Astrocyte (in vitro differentiated cells and primary cell): Measurements from ENCODE around the gene TSFM. TPM values are rescaled to one million over a fixed set of nuclear protein-coding genes. Genes with fewer than 3 reads are reported as not detected.

Experiments
- DNase-seq: peaks from one replicate; pipeline ENCODE4 v3.0.0-alpha.2; 2010; ENCODE audit warnings: low read depth
- FAIRE-seq: peaks from 2 replicates; lab custom pipeline; 2011; peaks lifted over from hg19 to GRCh38; lab: Jason Lieb, UNC
- H2AFZ ChIP-seq: 2 replicates; pipeline ENCODE4 v1.6.0; 2012; ENCODE audit warnings: low read depth, low read length, inconsistent platforms
- H3K27ac ChIP-seq: 2 replicates; pipeline ENCODE4 v1.5.1; 2011; ENCODE audit warnings: low read depth, low read length, inconsistent platforms
- H3K27me3 ChIP-seq: 2 replicates; pipeline ENCODE4 v1.6.0; 2011; ENCODE audit warnings: low read length, inconsistent platforms; ENCODE audit not compliant: insufficient read depth
- H3K36me3 ChIP-seq: 2 replicates; pipeline ENCODE4 v1.5.1; 2011; ENCODE audit warnings: low read length, inconsistent platforms; ENCODE audit not compliant: insufficient read depth
- H3K4me1 ChIP-seq: 2 replicates; pipeline ENCODE4 v1.5.1; 2011; ENCODE audit warnings: low read length, inconsistent platforms; ENCODE audit not compliant: insufficient read depth
- H3K4me2 ChIP-seq: 2 replicates; pipeline ENCODE4 v1.6.0; 2012; ENCODE audit warnings: low read length, inconsistent platforms
- H3K4me3 ChIP-seq: 2 replicates; pipeline ENCODE4 v1.5.1; 2011; ENCODE audit warnings: low read depth, mild to moderate bottlenecking, low read length, inconsistent platforms; ENCODE audit not compliant: insufficient read depth
- H3K79me2 ChIP-seq: 2 replicates; pipeline ENCODE4 v1.6.0; 2012; ENCODE audit warnings: mild to moderate bottlenecking, low read length, inconsistent platforms; ENCODE audit not compliant: insufficient read depth
- H3K9ac ChIP-seq: 2 replicates; pipeline ENCODE4 v1.6.0; 2012; ENCODE audit warnings: mild to moderate bottlenecking, low read length, inconsistent platforms
- H3K9me3 ChIP-seq: 2 replicates; pipeline ENCODE4 v1.5.1; 2012; ENCODE audit warnings: low read depth, mild to moderate bottlenecking, low read length, inconsistent platforms; ENCODE audit not compliant: insufficient read depth
- H4K20me1 ChIP-seq: 2 replicates; pipeline ENCODE4 v1.6.0; 2012; ENCODE audit warnings: low read length, inconsistent platforms; ENCODE audit not compliant: insufficient read depth
- H3K27ac Mint-ChIP-seq: one replicate; pipeline ENCODE4 v1.8.0; 2021; ENCODE audit warnings: mild to moderate bottlenecking, mixed read lengths; ENCODE audit not compliant: unreplicated experiment
- H3K27me3 Mint-ChIP-seq: one replicate; pipeline ENCODE4 v1.8.0; 2021; ENCODE audit warnings: low read depth, mixed read lengths; ENCODE audit not compliant: unreplicated experiment
- H3K36me3 Mint-ChIP-seq: one replicate; pipeline ENCODE4 v1.8.0; 2021; ENCODE audit warnings: low read depth, mixed read lengths; ENCODE audit not compliant: unreplicated experiment
- H3K4me1 Mint-ChIP-seq: one replicate; pipeline ENCODE4 v1.8.0; 2021; ENCODE audit warnings: low read depth, mixed read lengths; ENCODE audit not compliant: unreplicated experiment
- H3K4me3 Mint-ChIP-seq: one replicate; pipeline ENCODE4 v1.8.0; 2021; ENCODE audit warnings: mild to moderate bottlenecking, moderate library complexity, mixed read lengths; ENCODE audit not compliant: unreplicated experiment
- H3K9me3 Mint-ChIP-seq: one replicate; pipeline ENCODE4 v1.8.0; 2021; ENCODE audit warnings: mild to moderate bottlenecking, mixed read lengths; ENCODE audit not compliant: unreplicated experiment
- CTCF ChIP-seq: IDR thresholded peaks from 2 replicates; pipeline ENCODE4 v1.5.1; 2011; ENCODE audit warnings: low read depth, mild to moderate bottlenecking, inconsistent platforms, low read length, moderate library complexity; ENCODE audit not compliant: insufficient read depth
- EZH2 ChIP-seq: IDR thresholded peaks from 2 replicates; pipeline ENCODE4 v1.6.1; 2012; ENCODE audit warnings: mild to moderate bottlenecking, low read length, inconsistent platforms; ENCODE audit not compliant: insufficient read depth
- total RNA-seq: library from RNA; stranded (reverse); gene quantifications from 2 replicates; pipeline ENCODE4 v1.2.1, GENCODE V29; 2021

The TSFM gene
- total RNA-seq, 1 donor from 2014 or later, result 26.6 TPM

- Histone ChIP-seq H3K27me3 (no peaks in the 10 kb centered on the region), H3K4me1 (peaks cover 14% of the 10 kb centered on the region), H3K36me3 (peaks cover 47% of the 10 kb centered on the region), H3K27ac (no peak overlapping the region), H3K4me3 (no peak overlapping the region), H3K9me3 (no peaks in the 10 kb centered on the region), H3K9ac (no peak overlapping the region), H2AFZ (no peak overlapping the region), H3K4me2 (no peak overlapping the region), H3K79me2 (peaks cover 71% of the 10 kb centered on the region), H4K20me1 (peaks cover 93% of the 10 kb centered on the region)
- H3K27ac Mint-ChIP-seq, result no peak overlapping the region
- H3K9me3 Mint-ChIP-seq, result peaks cover 3% of the 10 kb centered on the region
- H3K36me3 Mint-ChIP-seq, result peaks cover 24% of the 10 kb centered on the region
- no peak for DNase-seq
- H3K4me3 Mint-ChIP-seq, result no peak overlapping the region
- no peaks in the 10 kb centered on the region for H3K27me3 Mint-ChIP-seq
- H3K4me1 Mint-ChIP-seq, result peaks cover 34% of the 10 kb centered on the region
- TF ChIP-seq CTCF, result no peak
- no peak for FAIRE-seq
Observed at GRCh38 chr12:57829025-57829777, 46.6 kb downstream of the TSFM start.

DNA sequence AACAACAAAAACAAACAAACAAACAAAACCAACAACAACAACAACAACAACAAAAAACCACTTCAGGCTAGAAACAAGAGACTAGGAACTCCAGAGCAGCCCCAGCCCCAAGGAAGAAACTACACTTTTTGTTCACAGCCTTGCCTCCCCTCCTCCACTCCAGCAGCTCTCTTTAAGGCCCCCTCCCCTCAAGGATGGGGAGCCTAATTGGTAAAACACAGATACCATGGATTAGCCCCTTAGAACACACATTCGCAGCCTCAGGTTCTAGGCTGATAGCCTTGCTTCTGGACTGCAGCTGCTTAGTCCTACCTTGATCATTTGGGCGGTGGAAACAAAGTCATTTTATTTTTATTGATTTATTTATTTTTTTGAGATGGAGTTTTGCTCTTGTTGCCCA lies 47.8 kb downstream of the TSFM start:
- Histone ChIP-seq H3K27me3 (no peaks in the 10 kb centered on the region), H3K9ac (no peak overlapping the region), H2AFZ (no peak overlapping the region), H3K4me1 (peaks cover 15% of the 10 kb centered on the region), H3K4me2 (no peak overlapping the region), H3K4me3 (no peak overlapping the region), H3K36me3 (peaks cover 35% of the 10 kb centered on the region), H3K27ac (no peak overlapping the region), H4K20me1 (peaks cover 91% of the 10 kb centered on the region), H3K79me2 (peaks cover 80% of the 10 kb centered on the region), H3K9me3 (no peaks in the 10 kb centered on the region)
- DNase-seq (no peak), FAIRE-seq (no peak)
- H3K4me3 Mint-ChIP-seq, result no peak overlapping the region
- no peak for TF ChIP-seq CTCF
- no peak for TF ChIP-seq EZH2
- peaks cover 17% of the 10 kb centered on the region for H3K36me3 Mint-ChIP-seq
- H3K9me3 Mint-ChIP-seq, result peaks cover 3% of the 10 kb centered on the region
- peak overlapping the region; percentile 18 for H3K27ac Mint-ChIP-seq
- no peaks in the 10 kb centered on the region for H3K27me3 Mint-ChIP-seq
- H3K4me1 Mint-ChIP-seq, result peaks cover 38% of the 10 kb centered on the region

- DNase-seq (no peak), FAIRE-seq (no peak)
- Histone ChIP-seq H3K27ac (no peak overlapping the region), H3K9me3 (no peaks in the 10 kb centered on the region), H2AFZ (no peak overlapping the region), H3K4me2 (peak overlapping the region; percentile 59), H3K36me3 (peaks cover 11% of the 10 kb centered on the region), H3K27me3 (no peaks in the 10 kb centered on the region), H3K79me2 (peaks cover 96% of the 10 kb centered on the region), H3K9ac (peak overlapping the region; percentile 18), H3K4me3 (no peak overlapping the region), H4K20me1 (peaks cover 92% of the 10 kb centered on the region), H3K4me1 (peaks cover 40% of the 10 kb centered on the region)
- no peak overlapping the region for H3K4me3 Mint-ChIP-seq
- TF ChIP-seq EZH2 (no peak), CTCF (no peak)
- H3K27me3 Mint-ChIP-seq, result no peaks in the 10 kb centered on the region
- H3K36me3 Mint-ChIP-seq, result peaks cover 7% of the 10 kb centered on the region
- no peaks in the 10 kb centered on the region for H3K9me3 Mint-ChIP-seq
- H3K27ac Mint-ChIP-seq, result no peak overlapping the region
- H3K4me1 Mint-ChIP-seq, result peaks cover 61% of the 10 kb centered on the region
Observed at GRCh38 chr12:57832966-57833365, 50.4 kb downstream of the TSFM start.
